HG03039 (cell line): ENCODE measurements around the gene SMG5.

ENCODE experiments used
- ATAC-seq: cut with Tn5 transposase; IDR thresholded peaks from one replicate; pipeline ENCODE4 v1.9.1; 2021; ENCODE audit warnings: mild to moderate bottlenecking, moderate library complexity; ENCODE audit not compliant: unreplicated experiment

SMG5 gene

DNA sequence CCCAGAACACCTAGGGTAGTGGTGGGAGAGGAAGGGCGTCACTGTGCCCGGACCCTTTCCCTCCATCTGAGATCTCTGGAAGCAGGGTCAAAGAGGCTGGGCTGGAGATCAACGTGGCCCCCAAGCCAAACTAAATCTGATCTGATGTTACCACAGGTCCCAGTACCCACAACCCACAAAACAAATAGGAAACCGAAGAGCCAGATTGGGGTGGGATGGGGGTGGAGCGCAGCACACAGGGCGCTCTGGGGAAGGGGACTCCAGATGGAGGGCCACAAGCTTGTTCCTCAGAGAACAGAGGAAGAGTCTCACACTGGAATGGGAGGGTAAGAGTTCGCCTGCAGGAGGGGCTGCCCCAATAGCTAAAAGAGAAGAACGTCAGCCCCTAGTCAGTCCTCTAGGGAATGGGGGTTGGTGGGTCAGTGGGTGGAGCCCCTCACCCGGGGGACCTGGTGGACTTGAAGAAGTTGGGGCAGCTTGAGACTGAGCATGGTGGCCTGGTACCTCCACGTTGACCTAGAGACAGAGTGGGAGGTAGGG is 36.3 kb downstream of the SMG5 start:
- ATAC-seq: no peak

DNA sequence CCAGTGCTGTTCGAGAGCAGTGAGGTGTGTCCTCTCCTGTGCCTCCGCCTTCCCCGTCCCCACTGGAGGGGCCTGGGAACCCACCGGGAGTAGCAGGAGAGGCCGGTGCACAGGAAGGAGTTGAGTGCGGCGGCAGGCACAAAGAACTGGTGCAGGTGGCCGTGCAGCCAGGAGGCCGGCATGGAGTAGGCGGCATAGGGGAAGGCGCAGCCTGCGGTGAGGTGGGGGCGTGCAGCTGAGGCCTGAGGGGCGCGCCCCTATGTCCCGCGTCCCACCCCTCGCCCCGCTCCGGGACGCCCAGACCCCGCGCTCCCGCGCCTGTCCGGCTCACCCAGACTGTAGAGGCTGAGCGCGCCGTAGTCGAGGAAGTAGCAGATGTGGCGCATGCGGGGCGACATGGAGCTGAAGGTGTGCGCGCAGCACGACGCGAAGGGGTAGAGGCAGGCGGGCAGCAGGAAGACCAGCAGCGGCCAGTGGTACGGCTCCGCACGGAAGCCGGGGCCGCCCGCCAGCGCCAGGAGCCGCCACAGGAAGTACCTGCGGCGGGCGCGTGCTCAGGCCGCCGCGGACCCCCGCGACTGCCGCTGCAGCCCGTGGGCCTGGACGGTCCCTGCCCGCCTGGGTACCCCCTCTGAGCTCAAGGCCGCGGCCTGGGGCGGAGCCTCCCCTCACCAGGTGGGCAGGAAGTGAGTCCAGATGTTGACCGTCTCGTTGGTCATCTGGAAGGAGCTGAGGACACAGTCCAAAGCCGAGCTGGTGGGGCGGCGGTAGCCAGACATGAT is 37.0 kb downstream of the SMG5 start:
- no peak for ATAC-seq

- ATAC-seq: no peak
Measured at GRCh38 chr1:156244712-156245111, 37.9 kb downstream of the SMG5 start.

DNA sequence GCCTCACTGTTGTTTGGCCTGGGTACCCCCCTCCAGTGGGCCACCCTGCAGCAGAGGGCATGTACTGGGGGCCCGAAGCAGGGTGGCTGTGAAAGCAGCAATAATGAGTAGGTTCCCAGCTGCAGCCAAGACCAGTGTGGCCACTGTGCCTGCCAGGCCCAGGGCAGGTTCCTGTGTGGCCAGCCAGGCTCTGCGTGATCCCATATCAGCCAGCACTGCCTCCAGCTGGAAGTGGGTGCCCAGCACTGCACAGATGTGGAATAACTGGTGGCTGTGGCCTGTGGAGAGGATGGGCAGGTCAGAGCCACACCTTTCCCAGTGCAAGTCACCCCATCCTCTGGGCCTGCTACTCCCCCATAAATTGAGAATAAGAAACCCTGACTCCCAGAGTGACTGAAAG is 38.5 kb downstream of the SMG5 start:
- no peak for ATAC-seq

DNA sequence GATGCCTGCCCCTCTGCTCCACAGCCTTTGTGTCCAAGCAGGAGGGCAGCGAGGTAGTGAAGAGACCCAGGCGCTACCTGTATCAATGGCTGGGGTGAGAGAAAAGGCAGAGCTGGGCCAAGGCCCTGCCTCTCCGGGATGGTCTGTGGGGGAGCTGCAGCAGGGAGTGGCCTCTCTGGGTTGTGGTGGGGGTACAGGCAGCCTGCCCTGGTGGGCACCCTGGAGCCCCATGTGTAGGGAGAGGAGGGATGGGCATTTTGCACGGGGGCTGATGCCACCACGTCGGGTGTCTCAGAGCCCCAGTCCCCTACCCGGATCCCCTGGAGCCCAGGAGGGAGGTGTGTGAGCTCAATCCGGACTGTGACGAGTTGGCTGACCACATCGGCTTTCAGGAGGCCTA is 39.9 kb downstream of the SMG5 start:
- ATAC-seq: no peak

DNA sequence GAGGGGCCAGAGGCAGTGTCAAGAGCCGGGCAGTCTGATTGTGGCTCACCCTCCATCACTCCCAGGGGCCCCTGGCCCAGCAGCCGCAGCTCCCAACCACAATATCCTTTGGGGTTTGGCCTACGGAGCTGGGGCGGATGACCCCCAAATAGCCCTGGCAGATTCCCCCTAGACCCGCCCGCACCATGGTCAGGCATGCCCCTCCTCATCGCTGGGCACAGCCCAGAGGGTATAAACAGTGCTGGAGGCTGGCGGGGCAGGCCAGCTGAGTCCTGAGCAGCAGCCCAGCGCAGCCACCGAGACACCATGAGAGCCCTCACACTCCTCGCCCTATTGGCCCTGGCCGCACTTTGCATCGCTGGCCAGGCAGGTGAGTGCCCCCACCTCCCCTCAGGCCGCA is 40.7 kb downstream of the SMG5 start, which contains the start of gene BGLAP:
Gene BGLAP, plus strand, starts transcription at position 259 of the 400 bp plus-strand sequence. Its CDS starts 48 bp downstream, at position 307.
- ATAC-seq: no peak

DNA sequence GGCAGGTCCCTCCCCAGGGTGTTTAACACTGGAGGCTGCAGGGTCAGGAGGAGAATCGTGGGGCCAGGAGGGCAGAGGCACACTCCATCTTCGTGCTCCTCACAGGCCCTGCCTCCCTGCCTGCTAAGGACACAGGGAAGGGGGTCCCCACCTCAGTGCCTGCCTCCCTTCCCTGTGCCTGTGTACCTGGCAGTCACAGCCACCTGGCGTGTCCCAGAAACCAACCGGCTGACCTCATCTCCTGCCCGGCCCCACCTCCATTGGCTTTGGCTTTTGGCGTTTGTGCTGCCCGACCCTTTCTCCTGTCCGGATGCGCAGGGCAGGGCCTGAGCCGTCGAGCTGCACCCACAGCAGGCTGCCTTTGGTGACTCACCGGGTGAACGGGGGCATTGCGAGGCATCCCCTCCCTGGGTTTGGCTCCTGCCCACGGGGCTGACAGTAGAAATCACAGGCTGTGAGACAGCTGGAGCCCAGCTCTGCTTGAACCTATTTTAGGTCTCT is 41.3 kb downstream of the SMG5 start:
- ATAC-seq: no peak

DNA sequence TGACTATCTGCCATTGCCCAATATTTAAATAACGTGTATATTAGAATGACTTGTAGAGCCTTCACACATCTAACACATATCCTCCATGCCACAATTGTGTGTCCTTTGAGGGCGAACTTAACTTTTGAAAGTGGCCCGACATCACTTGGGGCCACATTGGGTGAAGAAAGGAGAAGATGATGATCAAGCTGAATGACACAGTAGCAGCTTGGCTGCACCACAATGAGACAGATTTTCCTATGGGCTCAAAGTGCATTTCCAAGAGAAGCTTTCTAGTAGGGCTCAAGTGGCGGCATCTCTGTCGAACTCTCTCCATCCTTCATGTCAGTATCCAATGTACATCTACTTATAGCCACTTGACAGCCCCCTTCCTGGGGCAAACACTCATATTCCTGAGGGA is 44.4 kb downstream of the SMG5 start:
- ATAC-seq: no peak

DNA sequence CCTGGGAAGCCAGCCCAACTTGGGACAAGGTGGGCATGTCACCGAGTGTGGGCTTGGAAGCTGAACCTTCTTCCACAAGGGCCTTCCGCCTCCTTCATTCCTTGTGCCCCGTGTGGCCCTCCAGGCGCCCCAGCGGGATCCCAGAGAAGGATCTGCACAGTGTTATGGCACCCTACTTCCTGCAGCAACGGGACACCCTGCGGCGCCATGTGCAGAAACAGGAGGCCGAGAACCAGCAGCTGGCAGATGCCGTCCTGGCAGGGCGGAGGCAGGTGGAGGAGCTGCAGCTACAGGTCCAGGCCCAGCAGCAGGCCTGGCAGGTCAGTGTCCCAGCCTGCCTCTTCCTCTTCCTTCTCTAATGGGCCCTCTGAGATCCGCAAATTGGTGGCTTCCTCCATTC is 46.5 kb downstream of the SMG5 start:
- no peak for ATAC-seq

GRCh38 chr1:156233426-156234127 is 49.0 kb downstream of the SMG5 start:
- no peak for ATAC-seq

DNA sequence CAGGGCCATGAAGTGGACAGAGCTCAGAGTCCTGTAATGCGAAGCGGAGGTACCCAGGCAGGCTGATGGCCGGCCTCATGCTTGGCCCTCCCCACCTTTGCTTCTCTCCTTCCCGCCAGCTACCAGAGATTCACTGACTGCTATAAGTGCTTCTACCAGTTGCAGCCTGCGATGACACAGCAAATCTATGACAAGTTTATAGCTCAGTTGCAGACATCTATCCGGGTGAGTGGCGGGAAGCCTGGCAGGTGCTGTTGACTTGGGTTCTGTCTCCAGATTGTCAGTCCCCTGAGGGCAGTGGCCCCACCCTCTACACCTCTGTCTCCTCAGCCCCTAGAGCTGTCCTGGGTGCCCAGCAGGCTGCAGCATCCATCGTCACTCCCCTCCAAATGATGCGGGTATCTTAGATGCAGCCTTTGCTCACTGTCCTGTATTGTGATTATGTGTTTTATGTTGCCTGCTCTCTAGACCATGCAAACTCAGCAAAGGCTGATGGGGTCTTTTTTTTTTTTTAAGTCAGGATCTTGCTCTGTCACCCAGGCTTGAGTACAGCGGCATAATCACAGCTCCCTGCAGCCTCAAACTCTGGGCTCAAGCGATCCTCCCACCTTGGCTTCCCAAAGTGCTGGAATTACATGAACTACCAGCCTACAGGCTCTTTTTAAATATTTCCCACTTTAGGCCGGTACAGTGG is 50.3 kb downstream of the SMG5 start:
- no peak for ATAC-seq

GRCh38 chr1:156230473-156230837 is 52.2 kb downstream of the SMG5 start:
- no peak for ATAC-seq

GRCh38 chr1:156229809-156230472 is 52.7 kb downstream of the SMG5 start:
- no peak for ATAC-seq

- ATAC-seq: no peak
Measured at GRCh38 chr1:156228501-156228900, 54.1 kb downstream of the SMG5 start.

DNA sequence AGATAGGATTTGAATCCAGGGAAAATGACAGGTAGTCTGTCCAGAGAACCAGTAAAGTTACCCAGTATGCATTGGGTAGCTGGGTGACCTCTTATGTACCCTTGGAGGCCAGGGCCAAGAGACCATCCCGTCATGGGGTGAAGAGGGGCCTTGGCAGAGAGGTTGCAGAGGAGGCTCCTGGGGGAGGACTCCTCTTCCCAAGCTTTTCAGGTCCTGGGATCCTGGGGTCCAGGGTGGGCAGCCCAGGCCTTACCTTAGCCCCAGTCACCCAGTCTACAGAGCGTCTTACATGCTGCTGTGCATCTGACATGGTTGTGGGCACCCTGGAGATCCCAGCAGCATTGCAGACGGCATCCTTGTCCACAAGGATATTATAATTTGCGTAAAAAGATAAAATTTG is 55.8 kb downstream of the SMG5 start:
- ATAC-seq: peak; percentile 11

GRCh38 chr1:156226116-156226538 is 56.5 kb downstream of the SMG5 start:
- ATAC-seq: peak; percentile 63

- ATAC-seq: no peak
Measured at GRCh38 chr1:156225677-156226014, 57.0 kb downstream of the SMG5 start.

- no peak for ATAC-seq
Measured at GRCh38 chr1:156221986-156222692, 60.5 kb downstream of the SMG5 start.

- ATAC-seq: no peak
Measured at GRCh38 chr1:156220226-156220625, 62.4 kb downstream of the SMG5 start.

DNA sequence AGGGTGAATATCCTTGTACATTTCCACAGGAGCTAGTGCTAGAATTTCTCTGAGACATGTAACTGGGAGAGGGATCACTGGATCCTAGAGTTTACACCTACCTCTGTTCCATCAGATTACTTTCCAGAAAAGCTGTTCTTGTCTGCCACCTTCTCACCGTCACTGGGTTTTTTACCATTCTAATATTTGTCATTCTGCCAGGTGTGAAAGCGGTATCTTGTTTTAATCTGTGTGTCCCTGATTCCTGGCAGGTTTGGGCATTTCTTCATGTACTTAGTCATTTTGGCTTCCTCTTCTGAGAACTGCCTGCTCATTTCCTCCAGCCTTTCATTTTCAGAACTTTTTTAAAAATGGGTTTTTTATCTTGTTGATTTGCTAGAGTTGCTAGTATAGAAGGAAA is 64.8 kb downstream of the SMG5 start:
- no peak for ATAC-seq
